ENCODE data around the gene VPS4B.
"Not testable (repeated sequence)": the region's sequence is repeated elsewhere in the genome, so short reads cannot be mapped to it uniquely, and the experiment has no call there.

VPS4B gene

DNA sequence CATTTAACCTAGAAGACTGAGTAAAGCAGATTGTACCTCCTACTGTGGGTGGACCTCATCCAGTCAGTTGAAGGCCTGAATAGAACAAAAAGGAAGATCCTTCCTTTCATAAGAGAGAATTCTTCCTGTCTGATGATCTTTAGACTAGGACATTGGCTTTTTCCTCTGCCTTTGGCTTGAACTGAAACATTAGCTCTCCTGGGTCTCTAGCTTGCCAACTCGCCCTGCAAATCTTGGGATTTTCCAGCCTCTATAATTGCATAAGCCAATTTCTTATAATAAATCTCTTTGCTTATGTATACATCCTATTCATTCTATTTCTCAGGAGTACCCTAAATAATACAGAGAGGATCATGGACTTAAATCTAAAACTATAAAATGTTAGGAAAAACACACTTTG is 49.1 kb downstream of the VPS4B start:
- DNase-seq (ENCODE audit: low read depth in 2 of 3, low spot score in 2 of 3): no peak

DNA sequence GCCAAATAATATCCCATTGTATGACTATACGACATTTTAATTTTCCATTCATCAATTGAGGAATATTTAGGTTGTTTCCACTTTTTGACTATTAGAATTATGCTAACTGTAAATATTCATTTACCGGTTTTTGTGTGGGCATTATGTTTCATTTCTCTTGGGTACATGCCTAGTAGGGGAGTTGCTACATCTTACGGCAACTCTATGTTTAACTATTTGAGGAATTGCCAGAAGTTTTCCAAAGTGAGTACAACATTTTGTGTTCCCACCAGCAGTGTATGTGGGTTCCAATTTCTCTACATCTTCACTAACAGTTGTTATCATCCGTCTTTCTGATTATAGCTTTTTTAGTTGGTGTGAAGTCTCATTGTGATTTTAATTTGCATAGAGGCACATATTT is 53.7 kb downstream of the VPS4B start:
- DNase-seq (ENCODE audit: low read depth in 2 of 3, low spot score in 2 of 3): no peak

DNA sequence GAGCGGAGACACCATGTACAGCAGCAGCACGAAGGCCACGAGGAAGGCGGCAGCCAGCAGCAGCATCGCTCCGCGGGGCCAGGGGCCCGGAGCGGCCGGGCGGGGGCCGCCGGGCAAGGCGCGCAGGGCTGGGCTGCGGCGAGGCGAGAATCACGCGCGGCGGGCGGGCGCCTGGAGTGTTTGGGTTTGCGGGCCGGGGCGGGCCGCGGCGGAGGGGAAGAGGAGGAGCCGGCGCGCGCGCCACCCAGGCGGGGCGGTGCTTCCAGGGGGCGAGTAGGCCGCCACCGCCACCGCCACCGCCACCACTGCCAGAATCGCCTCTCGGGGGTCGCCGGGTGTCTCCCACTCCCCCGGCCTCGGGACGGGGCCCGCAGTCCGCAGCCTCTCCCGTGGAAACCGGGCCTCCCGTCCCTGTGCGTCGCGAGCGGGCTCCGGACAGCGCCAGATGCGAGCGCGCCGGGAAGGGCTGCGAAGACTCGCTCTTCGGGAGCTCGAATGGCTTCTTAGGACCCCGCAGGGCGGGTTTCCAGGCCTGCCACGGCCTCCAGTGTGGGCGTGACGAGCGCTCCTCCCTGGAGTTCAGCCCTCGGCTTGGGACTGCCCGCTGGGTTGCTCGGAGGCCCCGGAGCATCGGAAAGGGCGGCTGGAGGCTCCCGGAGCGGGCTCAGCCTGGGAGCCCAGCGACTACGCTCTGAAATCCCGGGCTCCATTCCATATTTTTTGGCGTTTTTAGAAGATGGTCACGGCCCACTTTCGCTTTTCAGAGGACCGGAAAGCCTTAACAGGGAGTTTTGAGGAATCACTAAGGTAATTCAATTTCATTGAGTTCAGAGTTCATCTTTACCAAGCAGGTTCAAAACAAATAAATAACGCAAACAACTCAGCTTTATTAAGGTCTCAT is 55.0 kb downstream of the VPS4B start, which contains the start of gene KDSR:
TSS of gene KDSR (minus strand) at position 154 of the 901 bp plus-strand sequence. CDS start at position 66, 88 bp downstream.
- peak; percentile 59 to 69 (median 66) for DNase-seq (ENCODE audit: low read depth in 2 of 3, low spot score in 2 of 3)

DNA sequence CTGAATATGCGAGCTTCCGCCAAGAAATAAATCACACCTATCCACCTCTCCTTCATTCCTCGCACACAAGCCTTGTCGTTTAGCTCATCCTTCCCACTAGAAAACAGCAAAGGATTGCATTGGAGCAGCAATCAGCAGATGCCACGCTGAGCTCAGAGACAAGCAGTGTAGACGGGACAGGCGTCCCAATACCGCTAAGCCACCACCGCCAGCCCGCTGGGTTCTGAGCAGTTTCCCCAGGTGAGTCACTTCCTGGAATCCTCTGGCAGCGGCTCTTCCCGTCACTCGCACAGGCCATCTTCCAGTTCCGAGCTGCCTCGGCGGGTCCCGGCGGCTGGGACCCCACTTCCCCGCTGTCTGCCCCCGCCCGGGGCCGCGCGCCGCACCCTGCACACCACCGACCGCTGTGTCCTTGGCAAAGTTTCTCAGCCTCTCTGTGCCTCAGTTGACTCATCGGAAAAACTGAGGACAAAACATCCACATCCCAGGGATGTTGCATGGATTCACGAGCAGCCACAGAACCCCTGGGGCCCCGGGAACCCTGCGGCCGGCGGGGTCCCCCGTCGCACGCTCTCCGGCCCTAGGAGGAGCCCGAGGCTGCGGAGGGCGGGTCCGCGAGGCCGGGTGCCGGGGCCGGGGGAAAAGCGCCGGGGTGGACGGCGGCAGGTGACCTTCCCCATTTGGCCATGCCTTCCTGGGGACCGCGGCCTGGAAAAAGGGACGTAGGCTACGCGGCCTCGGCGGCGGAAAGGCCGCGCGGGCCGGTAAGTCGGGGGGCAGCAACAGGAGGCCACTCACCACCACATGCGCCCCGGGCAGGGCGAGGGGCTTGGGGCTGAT is 55.8 kb downstream of the VPS4B start:
- peak; percentile 35 to 50 (median 41) for DNase-seq (ENCODE audit: low read depth in 2 of 3, low spot score in 2 of 3)

DNA sequence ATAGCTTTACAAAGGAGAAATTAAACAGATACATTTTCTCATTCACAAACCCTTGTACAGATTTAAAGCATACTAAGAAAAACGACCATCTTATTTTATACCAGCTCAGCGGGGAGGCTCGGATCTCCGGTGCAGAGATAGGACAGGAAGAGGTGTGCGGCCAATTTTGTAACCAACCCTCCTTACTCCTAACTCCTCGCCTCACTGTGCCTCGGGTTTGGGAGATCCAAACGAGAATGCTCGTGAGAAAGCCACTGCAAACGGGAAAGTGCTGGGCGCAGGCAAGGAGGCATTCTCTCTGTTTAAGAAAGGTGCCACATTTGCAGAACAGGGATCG is 56.4 kb downstream of the VPS4B start:
- no peak for DNase-seq (ENCODE audit: low read depth in 2 of 3, low spot score in 2 of 3)

DNA sequence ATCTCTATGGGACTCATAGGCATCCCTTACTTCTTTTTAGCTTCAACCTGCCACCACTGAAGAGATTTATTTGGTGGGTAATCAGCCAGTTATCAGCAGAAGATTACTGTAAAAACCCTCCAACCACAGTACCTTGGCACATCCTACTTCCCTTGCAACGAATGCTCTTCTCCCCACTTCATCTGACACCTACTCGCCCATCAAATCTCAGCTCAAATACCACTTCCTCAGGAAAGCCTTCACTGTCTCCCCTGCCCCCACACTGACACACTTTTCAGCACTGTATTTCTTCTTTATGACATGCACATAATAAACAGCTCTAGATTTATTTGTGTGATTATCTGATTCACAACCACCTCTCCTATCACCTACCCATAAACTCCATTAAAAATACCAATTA is 58.3 kb downstream of the VPS4B start:
- no peak for DNase-seq (ENCODE audit: low read depth in 2 of 3, low spot score in 2 of 3)

DNA sequence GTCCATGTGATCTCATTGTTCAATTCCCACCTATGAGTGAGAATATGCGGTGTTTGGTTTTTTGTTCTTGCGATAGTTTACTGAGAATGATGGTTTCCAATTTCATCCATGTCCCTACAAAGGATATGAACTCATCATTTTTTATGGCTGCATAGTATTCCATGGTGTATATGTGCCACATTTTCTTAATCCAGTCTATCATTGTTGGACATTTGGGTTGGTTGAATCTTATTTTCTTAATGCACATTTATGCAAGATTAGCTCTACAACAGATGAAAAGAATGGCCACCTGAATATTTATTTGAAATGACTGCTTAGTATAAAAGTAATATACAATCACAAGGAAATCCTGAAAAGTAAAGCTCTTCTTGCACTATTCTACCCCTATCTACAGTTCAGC is 58.9 kb downstream of the VPS4B start:
- not testable (repeated sequence) for DNase-seq (ENCODE audit: low read depth in 2 of 3, low spot score in 2 of 3)

DNA sequence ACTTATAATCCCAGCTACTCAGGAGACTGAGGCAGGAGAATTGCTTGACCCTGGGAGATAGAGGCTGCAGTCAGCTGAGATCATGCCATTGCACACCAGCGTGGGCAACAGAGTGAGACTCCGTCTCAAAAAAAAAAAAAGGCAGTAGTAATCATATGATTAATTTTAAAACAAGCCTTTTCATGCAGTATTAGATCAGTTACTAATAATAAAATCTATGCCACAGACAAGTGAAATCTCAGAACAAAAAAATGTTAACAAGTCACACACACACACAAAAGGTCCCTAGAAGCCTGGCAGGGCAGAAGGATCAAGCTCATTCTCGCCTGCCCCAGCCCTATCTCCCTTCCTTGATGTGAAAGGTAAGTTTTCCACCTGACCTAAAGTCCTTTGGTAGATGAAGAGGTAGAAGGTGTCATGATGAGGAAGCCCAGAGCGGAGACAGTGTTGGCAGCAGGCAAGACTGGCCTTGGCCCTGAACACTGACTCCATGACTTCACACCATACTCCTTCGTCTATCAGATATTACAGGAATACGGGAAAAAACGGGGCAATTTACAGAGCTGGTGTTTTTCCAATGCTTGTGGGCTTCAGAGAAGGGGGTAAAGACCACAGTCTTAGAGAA is 65.9 kb downstream of the VPS4B start:
- no peak for DNase-seq (ENCODE audit: low read depth in 2 of 3, low spot score in 2 of 3)

DNA sequence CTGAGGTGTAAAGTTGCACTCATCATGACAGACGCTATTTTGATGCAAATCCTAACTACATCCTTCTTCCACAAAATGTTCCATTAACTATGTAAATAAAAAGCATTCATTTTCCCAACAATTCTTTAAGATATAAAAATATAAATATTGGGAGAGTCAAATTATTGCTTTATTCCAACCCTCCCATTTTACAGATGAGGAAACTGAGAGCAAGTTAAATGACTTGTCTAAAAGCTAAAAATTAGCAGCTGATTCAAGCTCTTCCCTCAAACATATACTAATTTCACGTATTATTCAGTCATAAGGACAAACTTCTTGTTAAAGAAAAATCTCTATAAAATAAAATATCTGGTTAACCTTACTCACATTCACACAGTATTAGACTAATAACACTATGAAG is 72.0 kb downstream of the VPS4B start:
- no peak for DNase-seq (ENCODE audit: low read depth in 2 of 3, low spot score in 2 of 3)

DNA sequence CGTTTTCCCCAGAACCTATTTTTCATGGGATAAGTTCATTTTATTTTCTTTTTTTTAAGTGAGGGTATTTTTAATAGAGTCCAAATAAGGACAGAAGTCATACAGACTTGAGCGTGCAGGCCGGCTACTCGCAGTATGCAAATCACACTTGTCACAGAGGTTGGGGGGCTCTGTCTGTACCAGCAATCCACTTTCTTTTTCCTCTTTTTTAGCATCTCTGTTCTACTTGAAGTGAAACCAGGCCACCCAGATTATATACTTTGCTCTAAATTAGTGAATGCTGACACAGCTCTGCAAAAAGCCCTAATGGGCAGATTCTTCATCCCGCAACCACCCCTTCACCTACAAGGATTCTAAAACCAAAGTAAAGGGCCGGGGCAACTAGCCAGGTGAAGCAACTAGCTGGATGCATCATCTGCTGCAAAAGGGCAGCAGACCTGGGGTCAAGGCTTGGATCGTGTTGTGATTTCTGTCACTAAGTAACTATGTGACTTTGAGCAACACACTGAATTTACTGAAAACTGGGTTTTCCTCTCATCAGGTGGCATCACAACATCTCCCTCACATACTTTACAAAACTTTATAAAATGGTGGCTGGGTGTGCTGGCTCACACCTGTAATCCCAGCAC is 73.7 kb downstream of the VPS4B start:
- DNase-seq (ENCODE audit: low read depth in 2 of 3, low spot score in 2 of 3): no peak

DNA sequence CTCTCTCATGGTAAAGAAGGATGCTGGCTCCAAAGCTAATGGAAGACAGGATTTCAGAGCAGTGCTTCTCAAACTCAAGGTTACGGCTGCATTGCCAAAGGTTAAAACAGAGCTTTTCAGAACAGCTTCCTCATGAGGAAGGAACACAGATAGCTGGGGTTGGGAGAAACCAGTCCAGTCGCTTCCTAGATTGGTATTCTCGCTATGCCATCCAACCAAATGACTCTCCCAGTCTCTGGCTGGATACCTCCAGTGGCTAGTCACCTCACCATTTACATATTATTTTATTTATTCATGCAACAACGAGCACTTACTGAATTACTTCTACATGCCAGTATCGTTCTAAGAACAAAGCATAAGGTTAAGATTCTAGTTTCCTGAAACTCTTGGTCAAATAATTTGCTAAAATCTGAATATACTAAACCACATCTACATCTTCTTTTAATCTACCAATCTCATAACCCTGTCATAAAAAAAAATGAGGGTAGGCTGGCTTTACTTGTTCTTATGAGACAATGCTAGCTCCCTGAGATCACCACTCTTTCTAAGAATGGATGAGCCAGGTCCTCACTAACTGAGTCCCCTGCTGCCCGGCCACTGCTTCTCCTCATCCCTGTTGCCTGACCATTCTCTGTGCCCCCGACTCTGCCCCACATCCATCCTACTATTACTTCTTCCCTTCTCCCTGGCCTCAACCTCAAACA is 75.6 kb downstream of the VPS4B start:
- DNase-seq (ENCODE audit: low read depth in 2 of 3, low spot score in 2 of 3): no peak

DNA sequence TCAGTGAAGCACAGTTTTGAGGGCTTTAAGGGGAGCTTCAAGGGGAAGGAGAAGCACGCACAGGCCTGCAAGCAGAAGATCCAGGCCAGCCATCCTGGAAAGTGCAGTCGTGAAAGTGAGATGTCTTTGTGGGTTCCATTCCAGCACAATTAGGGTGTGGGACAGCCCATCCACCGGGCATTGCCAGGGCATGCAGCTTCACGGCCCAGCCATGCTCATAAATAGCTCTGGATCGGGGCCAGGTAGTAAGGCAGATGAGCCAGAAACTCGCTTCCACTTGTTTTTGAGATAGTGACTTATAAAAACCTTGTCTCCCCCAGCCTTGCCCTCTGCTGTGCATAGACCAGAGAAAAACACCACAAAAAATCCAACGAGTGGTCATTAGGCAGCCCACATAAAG is 76.2 kb downstream of the VPS4B start:
- no peak for DNase-seq (ENCODE audit: low read depth in 2 of 3, low spot score in 2 of 3)

DNA sequence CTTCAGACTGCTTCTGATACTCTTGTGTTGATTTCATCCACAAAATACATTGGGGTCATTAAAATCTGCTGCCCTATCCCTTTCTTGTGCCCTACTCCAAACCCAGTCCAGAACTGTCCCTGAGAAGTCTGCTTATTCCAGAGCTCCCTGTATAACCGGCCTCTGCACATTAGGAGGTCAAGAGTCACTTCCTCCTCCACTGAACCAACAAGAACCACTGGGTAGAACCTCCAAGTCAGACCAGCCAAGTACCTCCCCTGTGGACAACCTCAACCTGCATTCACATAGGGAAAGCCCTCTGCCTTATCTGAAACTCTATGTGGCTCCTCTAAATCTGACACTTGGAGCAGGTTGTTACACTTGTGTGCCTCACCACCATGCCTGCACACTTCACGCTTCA is 77.4 kb downstream of the VPS4B start:
- DNase-seq (ENCODE audit: low read depth in 2 of 3, low spot score in 2 of 3): no peak

DNA sequence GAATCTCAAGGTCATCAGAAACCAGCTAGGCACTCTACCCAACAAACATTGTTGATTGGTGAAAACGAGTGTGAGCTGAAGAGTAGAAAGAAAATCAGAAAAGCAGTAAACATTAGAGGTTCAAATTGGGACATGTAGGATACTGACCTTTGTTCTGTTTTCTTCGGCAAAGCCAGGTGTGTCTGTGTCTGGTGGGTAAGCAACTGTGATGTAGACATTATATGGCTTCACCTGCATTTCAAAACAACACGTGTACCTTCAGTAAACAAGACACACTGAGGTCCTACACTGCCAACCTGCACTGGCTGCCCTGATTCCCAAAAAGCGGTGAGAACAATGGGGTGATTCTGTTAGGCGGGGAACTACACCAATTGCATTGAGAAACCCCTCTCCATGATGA is 78.0 kb downstream of the VPS4B start:
- DNase-seq (ENCODE audit: low read depth in 2 of 3, low spot score in 2 of 3): no peak

DNA sequence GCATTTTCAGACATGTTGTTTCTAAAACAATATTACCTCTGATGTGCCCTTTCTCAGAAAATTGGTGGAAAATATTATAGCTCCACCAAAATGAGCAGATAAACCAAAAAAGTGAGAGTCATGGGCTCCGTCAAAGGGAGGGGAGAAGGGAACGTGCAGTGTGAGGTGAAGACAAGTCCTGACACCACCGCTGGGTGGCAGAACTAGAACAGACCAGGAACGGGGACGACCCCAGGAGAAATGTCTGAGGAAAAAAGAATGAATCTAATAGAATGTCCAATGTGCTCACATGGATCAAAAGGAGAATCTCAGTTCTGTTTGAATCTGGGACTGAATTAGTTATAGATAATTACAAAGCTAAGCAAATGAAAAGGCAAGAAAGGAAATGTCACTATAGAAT is 80.1 kb downstream of the VPS4B start:
- no peak for DNase-seq (ENCODE audit: low read depth in 2 of 3, low spot score in 2 of 3)

DNA sequence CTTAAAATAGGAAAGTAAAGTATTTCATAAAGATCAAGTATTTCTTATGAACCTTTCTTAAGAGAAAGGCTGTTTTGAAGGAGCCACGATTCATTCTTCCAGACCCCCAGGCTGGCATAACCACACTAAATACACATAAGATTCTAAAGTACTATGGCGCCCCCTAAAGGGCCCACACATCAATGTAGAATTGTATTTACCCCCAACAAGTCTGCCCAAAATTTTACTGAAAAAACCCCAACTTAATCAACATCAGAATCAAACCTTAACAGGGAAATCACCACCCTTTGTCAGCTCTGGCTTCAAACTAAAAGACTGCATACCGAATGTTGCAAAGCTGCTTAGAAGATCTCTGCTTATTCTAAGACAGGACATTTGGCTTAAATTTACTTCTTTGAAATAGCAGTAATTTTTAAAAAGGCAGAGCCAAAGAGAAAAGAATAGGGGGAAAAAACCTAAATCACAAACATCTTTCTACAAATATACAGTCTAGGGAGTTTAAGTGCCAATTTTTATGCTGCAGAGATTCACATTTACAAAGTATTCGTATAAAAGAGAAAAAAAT is 82.3 kb downstream of the VPS4B start:
- no peak for DNase-seq (ENCODE audit: low read depth in 2 of 3, low spot score in 2 of 3)

All from activated CD8-positive, alpha-beta memory T cell treated with anti-CD3 and anti-CD28 coated beads for 48 hours (primary cell).